Measurements from ENCODE around the gene ITFG1. TPM values are rescaled to one million over a fixed set of nuclear protein-coding genes. Genes with fewer than 3 reads are reported as not detected.

The ITFG1 gene
- total and polyA plus RNA-seq, 9 of the 15 experiments (the other 6 are each of a cell fraction or from before 2014, with no cell fraction given): 17.1 to 83.5 (median 35.8) TPM

- TF ChIP-seq ZBTB40 (IDR thresholded peaks at IDR 0.05) (0 out of 2 replicates have a peak, but pooled peaks have one; percentile 52), ZBTB40 (CRISPR knock-in tag; IDR thresholded peaks at IDR 0.05) (no peak), MTA3 (IDR thresholded peaks at IDR 0.05; ENCODE audit: borderline replicate concordance) (0 out of 2 replicates have a peak, but pooled peaks have one; percentile 55), YY1 (IDR thresholded peaks at IDR 0.05; ENCODE audit: borderline replicate concordance in 1 of 3, control insufficient read depth in 1 of 3, extremely low read depth in 1 of 3, insufficient read depth in 3 of 3, insufficient read length in 1 of 3, insufficient replicate concordance in 2 of 3, low read depth in 1 of 3, low read length in 2 of 3) (peak in 1 of 3 experiments; percentile 15), ARID2 (IDR thresholded peaks at IDR 0.05) (peak; percentile 42; the same call in 1 of the 2 replicates), MTA2 (IDR thresholded peaks at IDR 0.05; ENCODE audit: low read depth) (no peak), LCOR (CRISPR knock-in tag; IDR thresholded peaks at IDR 0.05) (0 out of 2 replicates have a peak, but pooled peaks have one; percentile 38), ARID1B (IDR thresholded peaks at IDR 0.05) (0 out of 2 replicates have a peak, but pooled peaks have one; percentile 15), RBM25 (IDR thresholded peaks at IDR 0.05; ENCODE audit: low read depth, low read length, severe bottlenecking) (no peak), CXXC5 (CRISPR knock-in tag; IDR thresholded peaks at IDR 0.05) (peak; percentile 18), HDAC3 (IDR thresholded peaks at IDR 0.05; ENCODE audit: borderline replicate concordance, partially characterized antibody) (no peak), MYBL2 (IDR thresholded peaks at IDR 0.05; ENCODE audit: low read depth) (no peak), MYBL2 (CRISPR knock-in tag; IDR thresholded peaks at IDR 0.05; ENCODE audit: borderline replicate concordance) (no peak), ZBTB2 (IDR thresholded peaks at IDR 0.05) (peak; percentile 70; the same call in 1 of the 2 replicates), ZNF431 (CRISPR knock-in tag; IDR thresholded peaks at IDR 0.05) (no peak), SMC3 (conservative IDR thresholded peaks at IDR 0.05; ENCODE audit: insufficient read depth, low read depth, low read length) (peak; percentile 57), NR2F6 (CRISPR knock-in tag; IDR thresholded peaks at IDR 0.05) (no peak)
Observed at GRCh38 chr16:47141773-47142485, 318.9 kb downstream of the ITFG1 start (continued).
